Coronary artery (tissue), 2 donors: ENCODE measurements around the gene PYY.

Experiments used
- DNase-seq: peaks from one replicate; pipeline ENCODE4 v3.0.0-alpha.2; 2017; ENCODE audit warnings: low spot score
- H3K27ac ChIP-seq, 2 donors: fragments of 200-600 bp; sonication (generic); one replicate each; pipeline ENCODE4 v1.5.1; 2016 to 2019
- H3K4me3 ChIP-seq: fragments of 200-600 bp; sonication (generic); 2 replicates; pipeline ENCODE4 v1.5.1; 2016; ENCODE audit warnings: mild to moderate bottlenecking, moderate library complexity
- CTCF ChIP-seq: fragments of 200-600 bp; sonication (generic); IDR thresholded peaks from one replicate; pipeline ENCODE4 v1.5.1; 2019; ENCODE audit warnings: antibody characterized with exemption

The PYY gene

GRCh38 chr17:43953746-43954145 is at the start of gene PYY:
PYY (minus strand) TSS chr17:43953940; CDS start chr17:43953483, 457 bp downstream.
- TF ChIP-seq CTCF = no peak
- Histone ChIP-seq H3K4me3 (peak within 1 kb of the TSS; percentile 43), H3K27ac (no peak within 1 kb of the TSS)
- no peak for DNase-seq

GRCh38 chr17:44002141-44002848 is 48.6 kb upstream of the PYY start:
- no peak for DNase-seq
- TF ChIP-seq CTCF = no peak
- Histone ChIP-seq H3K27ac (no peak overlapping the region), H3K4me3 (no peak overlapping the region)

GRCh38 chr17:44001461-44001920 is 47.8 kb upstream of the PYY start:
- Histone ChIP-seq H3K27ac (no peak overlapping the region), H3K4me3 (no peak overlapping the region)
- no peak for DNase-seq
- TF ChIP-seq CTCF = no peak

GRCh38 chr17:44000871-44001460 is 47.2 kb upstream of the PYY start:
- Histone ChIP-seq H3K4me3 (no peak overlapping the region), H3K27ac (no peak overlapping the region)
- no peak for DNase-seq
- TF ChIP-seq CTCF = no peak

GRCh38 chr17:44000141-44000860 is 46.6 kb upstream of the PYY start:
- H3K4me3 ChIP-seq = no peak overlapping the region
- H3K27ac ChIP-seq = no peak overlapping the region
- TF ChIP-seq CTCF = no peak
- no peak for DNase-seq

- TF ChIP-seq CTCF = no peak
- no peak overlapping the region for H3K27ac ChIP-seq
These were observed 45.3 kb upstream of the PYY start for GRCh38 chr17:43999024-43999423.

More at GRCh38 chr17:43999024-43999423, 45.3 kb upstream of the PYY start:
- no peak overlapping the region for H3K4me3 ChIP-seq
- DNase-seq = no peak
